Spleen (tissue), 11 donors: ENCODE results near the gene NUSAP1. TPM values are rescaled to one million over a fixed set of nuclear protein-coding genes. Genes with fewer than 3 reads are reported as not detected.
"Not testable (repeated sequence)": the region's sequence is repeated elsewhere in the genome, so short reads cannot be mapped to it uniquely, and the experiment has no call there.

Source experiments
- DNase-seq: peaks from one replicate; pipeline ENCODE4 v3.0.0-alpha.2; 2020
- H3K27ac ChIP-seq, 8 donors: fragments of 200-600 bp; sonication (generic) in 7 of 8; 1 replicate in 4 of 8; 2 replicates in 4 of 8; pipeline versions ENCODE4 v1.5.0 to v1.8.0; 2016 to 2021; ENCODE audit warnings: inconsistent platforms in 4 of 8, mild to moderate bottlenecking in 4 of 8, moderate library complexity in 1 of 8
- H3K27me3 ChIP-seq, 7 donors: fragments of 200-600 bp; sonication (generic) in 6 of 7; replicated peaks in 1 of 7; 1 replicate in 4 of 7; 2 replicates in 3 of 7; pipeline versions ENCODE4 v1.5.0 to v1.8.0; 2016 to 2021; ENCODE audit warnings: inconsistent platforms in 3 of 7, mild to moderate bottlenecking in 1 of 7
- H3K36me3 ChIP-seq, 6 donors: fragments of 200-600 bp; sonication (generic) in 5 of 6; 1 replicate in 4 of 6; 2 replicates in 2 of 6; pipeline versions ENCODE4 v1.5.0 to v1.8.0; 2016 to 2021; ENCODE audit warnings: inconsistent platforms in 2 of 6
- H3K4me1 ChIP-seq, 6 donors: fragments of 200-600 bp; sonication (generic) in 5 of 6; 1 replicate in 3 of 6; 2 replicates in 3 of 6; pipeline versions ENCODE4 v1.5.0 to v1.8.0; 2016 to 2021; ENCODE audit warnings: inconsistent platforms in 3 of 6
- H3K4me3 ChIP-seq, 8 donors: fragments of 200-600 bp; sonication (generic) in 7 of 8; 1 replicate in 4 of 8; 2 replicates in 4 of 8; pipeline versions ENCODE4 v1.5.0 to v1.8.0; 2016 to 2021; ENCODE audit warnings: inconsistent platforms in 4 of 8, mild to moderate bottlenecking in 4 of 8, moderate library complexity in 2 of 8
- H3K9me3 ChIP-seq, 8 donors: fragments of 200-600 bp; sonication (generic) in 7 of 8; 1 replicate in 4 of 8; 2 replicates in 4 of 8; pipeline versions ENCODE4 v1.5.0 to v1.8.0; 2016 to 2021; ENCODE audit warnings: inconsistent platforms in 4 of 8
- POLR2A ChIP-seq, 3 donors: fragments of 450-650 bp; IDR thresholded peaks; one replicate each; pipeline ENCODE4 v1.5.1; 2017; ENCODE audit warnings: antibody characterized with exemption in 3 of 3, mild to moderate bottlenecking in 1 of 3
- POLR2AphosphoS5 ChIP-seq, 3 donors: sonication (generic); formaldehyde crosslinking; IDR thresholded peaks; one replicate each; pipeline ENCODE4 v1.5.1; 2017; ENCODE audit warnings: antibody characterized with exemption in 3 of 3
- WGBS, 5 donors: extraction: QIAGEN DNeasy Blood & Tissue Kit in 3 of 5; methylation state at CpG; one replicate each; pipeline versions ENCODE4 v1.1.5 to v1.1.7; 2013 to 2018; 5-methylcytosine and 5-hydroxymethylcytosine counted together
- intact Hi-C: fragments of 100-400 bp; cut with DNase I; formaldehyde crosslinking; loops from one replicate; pipeline ENCODE4 v1.15.0; 2023; ENCODE audit warnings: low total_unique reads
- polyA plus RNA-seq, 3 donors: library from polyadenylated mRNA; stranded (reverse); fragments of 200-250 nt; gene quantifications; one replicate each; pipeline ENCODE4 v1.2.1, GENCODE V29; 2013
- total RNA-seq, 7 donors: library from RNA; depleted of rRNA in 3 of 7; stranded (reverse); fragments of >200 nt in 3 of 7; fragmentation: NEBNext Ultra II Directional in 4 of 7; extraction: Animal tissue kit (Norgen Biotek cat#: 25700) in 4 of 7; gene quantifications; one replicate each; pipeline versions ENCODE4 v1.1.0 to v1.2.1, GENCODE V29; 2016 to 2021
- TF ChIP-seq, protein P1 (sequence below), 11 experiments: fragments of 200-600 bp in 7 of 11; fragments of 450-650 bp in 4 of 11; sonication (generic) in 4 of 11; IDR thresholded peaks in 8 of 11; conservative IDR thresholded peaks in 3 of 11; 1 replicate in 7 of 11; 2 replicates in 4 of 11; pipeline versions ENCODE4 v1.4.0 to v1.8.0; 2016 to 2021; ENCODE audit warnings: antibody characterized with exemption in 11 of 11, inconsistent platforms in 4 of 11, mild to moderate bottlenecking in 1 of 11
- donor health status: healthy with polysubstance abuse.
- donor health status: DM: no; HTN: no; CAD: no; lungs with moderate emphysema.
- donor health status: DM: no; HTN: no; CAD: no.
- donor health status: Bipolar disorder and iron deficiency.
- donor health status: healthy.
- donor health status: DM: no; HTN: no; CAD: no.
- donor health status: DM: yes; HTN: yes; CAD: no.

NUSAP1 gene
- total and polyA plus RNA-seq, 10 donors: 4.0 to 47.5 (median 17.3) TPM

DNA sequence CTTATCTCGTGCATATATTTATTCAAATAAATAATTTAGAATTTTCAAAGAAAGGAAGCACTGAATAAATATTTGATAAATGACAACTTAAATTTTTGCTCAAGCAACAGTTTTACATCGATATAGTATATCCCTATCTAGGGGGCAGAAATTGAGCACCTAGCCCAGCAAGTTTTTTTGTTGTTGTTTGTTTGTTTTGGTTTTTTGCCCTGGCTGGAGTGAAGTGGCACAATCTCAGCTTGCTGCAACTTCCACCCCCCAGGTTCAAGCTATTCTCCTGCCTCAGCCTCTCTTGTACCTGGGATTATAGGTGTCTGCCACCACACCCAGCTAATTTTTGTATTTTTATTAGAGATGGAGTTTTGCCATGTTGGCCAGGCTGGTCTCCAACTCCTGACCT, 42.7 kb upstream of the NUSAP1 start:
- WGBS, 5 donors: 90 to 97% (median 92%) methylated on average over 2 of the region's 2 CpGs
- Histone ChIP-seq H3K4me3 (no peak overlapping the region), H3K36me3 (peaks cover 7 to 95% (median 37%) of the 10 kb centered on the region in 6 donors), H3K27ac (peak overlapping the region in 3 of 8 donors; percentile 80 to 89 (median 84)), H3K4me1 (peaks cover 19 to 81% (median 60%) of the 10 kb centered on the region in 6 donors), H3K9me3 (no peaks in the 10 kb centered on the region), H3K27me3 (no peaks in the 10 kb centered on the region)
- intact Hi-C loops: no loop called here
- no peak for DNase-seq
- TF ChIP-seq, protein P1, sequence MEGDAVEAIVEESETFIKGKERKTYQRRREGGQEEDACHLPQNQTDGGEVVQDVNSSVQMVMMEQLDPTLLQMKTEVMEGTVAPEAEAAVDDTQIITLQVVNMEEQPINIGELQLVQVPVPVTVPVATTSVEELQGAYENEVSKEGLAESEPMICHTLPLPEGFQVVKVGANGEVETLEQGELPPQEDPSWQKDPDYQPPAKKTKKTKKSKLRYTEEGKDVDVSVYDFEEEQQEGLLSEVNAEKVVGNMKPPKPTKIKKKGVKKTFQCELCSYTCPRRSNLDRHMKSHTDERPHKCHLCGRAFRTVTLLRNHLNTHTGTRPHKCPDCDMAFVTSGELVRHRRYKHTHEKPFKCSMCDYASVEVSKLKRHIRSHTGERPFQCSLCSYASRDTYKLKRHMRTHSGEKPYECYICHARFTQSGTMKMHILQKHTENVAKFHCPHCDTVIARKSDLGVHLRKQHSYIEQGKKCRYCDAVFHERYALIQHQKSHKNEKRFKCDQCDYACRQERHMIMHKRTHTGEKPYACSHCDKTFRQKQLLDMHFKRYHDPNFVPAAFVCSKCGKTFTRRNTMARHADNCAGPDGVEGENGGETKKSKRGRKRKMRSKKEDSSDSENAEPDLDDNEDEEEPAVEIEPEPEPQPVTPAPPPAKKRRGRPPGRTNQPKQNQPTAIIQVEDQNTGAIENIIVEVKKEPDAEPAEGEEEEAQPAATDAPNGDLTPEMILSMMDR (IDR thresholded peaks at IDR 0.05 in 8 of 11, conservative IDR thresholded peaks at IDR 0.05 in 3 of 11): no peak
- TF ChIP-seq POLR2AphosphoS5 (IDR thresholded peaks at IDR 0.05) (no peak), POLR2A (IDR thresholded peaks at IDR 0.05) (no peak)

DNA sequence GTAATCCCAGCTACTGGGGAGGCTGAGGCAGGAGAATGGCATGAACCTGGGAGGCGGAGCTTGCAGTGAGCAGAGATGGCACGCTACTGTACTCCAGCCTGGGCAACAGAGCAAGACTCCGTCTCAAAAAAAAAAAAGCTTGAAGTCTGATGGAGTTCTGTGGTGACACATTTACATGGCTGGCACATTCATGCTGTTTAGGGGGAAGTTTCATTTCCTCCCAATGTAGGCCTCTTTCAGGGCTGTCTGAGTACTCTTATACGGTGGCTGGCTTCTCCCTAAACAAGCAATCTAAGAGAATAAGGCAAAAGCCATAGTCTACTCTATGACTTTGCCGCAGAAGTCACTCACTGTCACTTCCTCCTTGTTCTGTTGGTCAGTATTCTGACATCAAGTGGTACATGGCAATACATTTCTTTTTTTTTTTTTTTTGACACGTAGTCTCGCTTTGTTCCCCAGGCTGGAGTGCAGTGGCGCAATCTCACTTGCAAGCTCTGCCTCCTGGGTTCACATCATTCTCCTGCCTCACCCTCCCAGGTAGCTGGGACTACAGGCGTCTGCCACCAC, 41.5 kb upstream of the NUSAP1 start:
- H3K9me3 ChIP-seq: no peaks in the 10 kb centered on the region
- peaks cover 7 to 95% (median 37%) of the 10 kb centered on the region in 6 donors for H3K36me3 ChIP-seq
- peak overlapping the region; percentile 16 to 89 (median 76) for H3K27ac ChIP-seq
- WGBS, 5 donors: 37 to 62% (median 55%) methylated on average over 9 of the region's 9 CpGs
- peak; percentile 77 for DNase-seq
- TF ChIP-seq, protein P1 (IDR thresholded peaks at IDR 0.05 in 8 of 11, conservative IDR thresholded peaks at IDR 0.05 in 3 of 11): no peak
- TF ChIP-seq POLR2AphosphoS5 (IDR thresholded peaks at IDR 0.05): peak in 1 of 3 donors; percentile 37
- H3K4me3 ChIP-seq: peak overlapping the region in 1 of 8 donors; percentile 11
- H3K27me3 ChIP-seq: no peaks in the 10 kb centered on the region
- peaks cover 16 to 74% (median 49%) of the 10 kb centered on the region in 6 donors for H3K4me1 ChIP-seq
- intact Hi-C loops: no loop called here

DNA sequence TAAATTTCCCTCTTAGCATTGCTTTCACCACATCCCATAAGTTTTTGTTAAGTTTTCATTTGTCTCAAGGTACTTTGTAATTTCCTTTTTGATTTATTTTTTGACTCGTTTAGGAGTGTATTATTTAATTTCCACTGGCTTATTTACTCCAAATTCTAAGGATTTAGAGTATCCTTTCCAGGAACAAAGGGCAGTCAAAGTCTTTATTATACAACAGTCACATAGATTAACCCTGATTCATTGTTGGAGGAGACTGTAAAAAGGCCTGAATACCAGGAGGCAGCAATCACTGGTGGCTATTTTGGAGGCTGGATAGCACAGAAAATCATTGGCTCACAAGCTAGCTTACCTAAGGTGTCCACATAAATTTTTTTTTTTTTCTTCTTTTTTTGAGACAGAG, 40.2 kb upstream of the NUSAP1 start:
- intact Hi-C loops: no loop called here
- TF ChIP-seq, protein P1 (IDR thresholded peaks at IDR 0.05 in 8 of 11, conservative IDR thresholded peaks at IDR 0.05 in 3 of 11): no peak
- H3K27me3 ChIP-seq: no peaks in the 10 kb centered on the region
- no peaks in the 10 kb centered on the region for H3K9me3 ChIP-seq
- 53 to 74% (median 66%) methylated on average over 1 of the region's 1 CpG for WGBS, 5 donors
- peaks cover 11 to 61% (median 35%) of the 10 kb centered on the region in 6 donors for H3K4me1 ChIP-seq
- no peak overlapping the region for H3K4me3 ChIP-seq
- H3K27ac ChIP-seq: peak overlapping the region in 4 of 8 donors; percentile 77 to 89 (median 82)
- peaks cover 3 to 95% (median 32%) of the 10 kb centered on the region in 6 donors for H3K36me3 ChIP-seq
- DNase-seq: no peak

DNA sequence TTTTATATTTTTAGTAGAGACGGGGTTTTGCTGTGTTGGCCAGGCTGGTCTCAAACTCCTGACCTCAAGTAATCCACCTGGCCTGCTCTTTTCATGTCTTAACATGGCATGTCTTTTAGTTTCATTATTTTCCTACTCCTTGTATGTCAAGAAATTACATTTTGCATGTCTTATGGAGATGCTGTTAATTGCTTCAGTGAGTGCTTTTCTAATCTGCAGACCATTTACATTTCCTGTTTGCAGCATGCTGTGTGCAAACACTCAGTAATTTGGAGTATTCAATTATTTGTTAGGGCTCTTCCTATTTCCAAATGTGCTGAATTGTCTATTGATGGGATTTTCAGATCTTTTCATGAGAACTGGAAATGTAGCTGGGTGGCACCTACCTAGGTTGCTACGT, 31.5 kb upstream of the NUSAP1 start:
- WGBS, 5 donors: 89 to 97% (median 91%) methylated on average over 2 of the region's 2 CpGs
- DNase-seq, H3K27ac ChIP-seq, H3K4me3 ChIP-seq, H3K4me1 ChIP-seq, H3K9me3 ChIP-seq, intact Hi-C loops, H3K27me3 ChIP-seq: not testable (repeated sequence)
- H3K36me3 ChIP-seq: peaks cover 3 to 54% (median 34%) of the 10 kb centered on the region in 6 donors
